ENCODE data around the gene PLXNA4. TPM values are rescaled to one million over a fixed set of nuclear protein-coding genes. Genes with fewer than 3 reads are reported as not detected.

The PLXNA4 gene
- total and polyA plus RNA-seq, 2 experiments from 2014 or later, result 0.08 to 0.80 TPM

DNA sequence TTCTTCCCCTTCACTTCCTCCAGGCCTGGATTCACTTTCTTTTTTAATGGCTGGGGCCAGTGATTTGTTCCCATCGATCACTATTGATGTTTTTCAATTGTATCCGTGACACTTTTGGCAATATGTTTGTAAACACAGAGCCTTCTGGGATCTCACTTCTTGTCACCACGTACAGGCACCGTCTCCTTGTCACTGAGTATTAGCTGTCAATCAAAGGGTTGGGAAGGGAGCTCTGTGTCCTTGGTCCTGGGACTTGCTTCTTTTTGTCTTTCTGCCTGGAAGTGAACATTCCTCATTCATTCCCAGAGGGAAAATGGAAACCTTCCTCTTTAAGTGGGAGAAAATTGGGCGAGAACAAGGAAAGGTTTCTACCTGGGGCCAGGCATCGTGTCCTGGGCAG, 157.4 kb downstream of the PLXNA4 start (continued):
- TF ChIP-seq CTCF (conservative IDR thresholded peaks at IDR 0.05; ENCODE audit: low read depth in 2 of 2), result no peak
- TF ChIP-seq, protein P1, sequence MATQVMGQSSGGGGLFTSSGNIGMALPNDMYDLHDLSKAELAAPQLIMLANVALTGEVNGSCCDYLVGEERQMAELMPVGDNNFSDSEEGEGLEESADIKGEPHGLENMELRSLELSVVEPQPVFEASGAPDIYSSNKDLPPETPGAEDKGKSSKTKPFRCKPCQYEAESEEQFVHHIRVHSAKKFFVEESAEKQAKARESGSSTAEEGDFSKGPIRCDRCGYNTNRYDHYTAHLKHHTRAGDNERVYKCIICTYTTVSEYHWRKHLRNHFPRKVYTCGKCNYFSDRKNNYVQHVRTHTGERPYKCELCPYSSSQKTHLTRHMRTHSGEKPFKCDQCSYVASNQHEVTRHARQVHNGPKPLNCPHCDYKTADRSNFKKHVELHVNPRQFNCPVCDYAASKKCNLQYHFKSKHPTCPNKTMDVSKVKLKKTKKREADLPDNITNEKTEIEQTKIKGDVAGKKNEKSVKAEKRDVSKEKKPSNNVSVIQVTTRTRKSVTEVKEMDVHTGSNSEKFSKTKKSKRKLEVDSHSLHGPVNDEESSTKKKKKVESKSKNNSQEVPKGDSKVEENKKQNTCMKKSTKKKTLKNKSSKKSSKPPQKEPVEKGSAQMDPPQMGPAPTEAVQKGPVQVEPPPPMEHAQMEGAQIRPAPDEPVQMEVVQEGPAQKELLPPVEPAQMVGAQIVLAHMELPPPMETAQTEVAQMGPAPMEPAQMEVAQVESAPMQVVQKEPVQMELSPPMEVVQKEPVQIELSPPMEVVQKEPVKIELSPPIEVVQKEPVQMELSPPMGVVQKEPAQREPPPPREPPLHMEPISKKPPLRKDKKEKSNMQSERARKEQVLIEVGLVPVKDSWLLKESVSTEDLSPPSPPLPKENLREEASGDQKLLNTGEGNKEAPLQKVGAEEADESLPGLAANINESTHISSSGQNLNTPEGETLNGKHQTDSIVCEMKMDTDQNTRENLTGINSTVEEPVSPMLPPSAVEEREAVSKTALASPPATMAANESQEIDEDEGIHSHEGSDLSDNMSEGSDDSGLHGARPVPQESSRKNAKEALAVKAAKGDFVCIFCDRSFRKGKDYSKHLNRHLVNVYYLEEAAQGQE (IDR thresholded peaks at IDR 0.05; ENCODE audit: unreplicated experiment), result no peak
- no peak for TF ChIP-seq EZH2 (IDR thresholded peaks at IDR 0.05; ENCODE audit: low read depth, unreplicated experiment)

- Histone ChIP-seq H3F3A (replicated peaks; ENCODE audit: low read depth) (no peaks in the 10 kb centered on the region), H3K27me3 (ENCODE audit: insufficient read depth) (no peaks in the 10 kb centered on the region), H2AFZ (no peak overlapping the region), H3K9me2 (ENCODE audit: insufficient read depth) (no peaks in the 10 kb centered on the region), H3K4me2 (no peak overlapping the region), H4K20me1 (replicated peaks; ENCODE audit: insufficient read depth) (no peaks in the 10 kb centered on the region), H3K4me1 (ENCODE audit: insufficient read depth) (no peaks in the 10 kb centered on the region), H3K27ac (ENCODE audit: low read depth) (no peak overlapping the region), H3K36me3 (ENCODE audit: insufficient read depth) (no peaks in the 10 kb centered on the region), H3K4me3 (no peak overlapping the region), H3K79me2 (replicated peaks; ENCODE audit: insufficient read depth) (no peaks in the 10 kb centered on the region)
- no peak for ATAC-seq
- H3K4me1 Mint-ChIP-seq, result peaks cover 9% of the 10 kb centered on the region
- DNase-seq (ENCODE audit: low spot score), result no peak
- peaks cover 4% of the 10 kb centered on the region; the same call in 1 of the 3 replicates for H3K36me3 Mint-ChIP-seq (ENCODE audit: low read depth)
- peaks cover 5% of the 10 kb centered on the region; the same call in 2 of the 3 replicates for H3K9me3 Mint-ChIP-seq
- H3K27ac Mint-ChIP-seq, result no peak overlapping the region
- peaks cover 3% of the 10 kb centered on the region for H3K27me3 Mint-ChIP-seq (ENCODE audit: insufficient read depth, low read depth, poor library complexity)
- no peak overlapping the region for H3K4me3 Mint-ChIP-seq
- no peak for TF ChIP-seq ZNF331 (CRISPR knock-in tag; IDR thresholded peaks at IDR 0.05; ENCODE audit: low read depth)
- TF ChIP-seq EZH2phosphoT487 (IDR thresholded peaks at IDR 0.05; ENCODE audit: unreplicated experiment), result no peak
- TF ChIP-seq CREB1 (CRISPR knock-in tag; IDR thresholded peaks at IDR 0.05; ENCODE audit: low read depth), result no peak
- no peak for TF ChIP-seq POLR2AphosphoS5 (IDR thresholded peaks at IDR 0.05; ENCODE audit: low read depth)
- TF ChIP-seq ZNF114 (CRISPR knock-in tag; IDR thresholded peaks at IDR 0.05), result no peak
- TF ChIP-seq, protein P1 (IDR thresholded peaks at IDR 0.05; ENCODE audit: unreplicated experiment), result no peak
Observed at GRCh38 chr7:132417103-132417906, 159.0 kb downstream of the PLXNA4 start.

All from GM23338 (cell line).